GM21367 (cell line): ENCODE data around the gene GBF1.
"Not testable (repeated sequence)": the region's sequence is repeated elsewhere in the genome, so short reads cannot be mapped to it uniquely, and the experiment has no call there.

Source experiments
- ATAC-seq: cut with Tn5 transposase; IDR thresholded peaks from one replicate; pipeline ENCODE4 v1.9.1; 2021; ENCODE audit not compliant: unreplicated experiment

The GBF1 gene

GRCh38 chr10:102299873-102300272 is 54.5 kb downstream of the GBF1 start:
- no peak for ATAC-seq

GRCh38 chr10:102300278-102300843 is 55.0 kb downstream of the GBF1 start:
- ATAC-seq, result no peak

GRCh38 chr10:102300912-102301311 is 55.6 kb downstream of the GBF1 start:
- not testable (repeated sequence) for ATAC-seq

- not testable (repeated sequence) for ATAC-seq
These were observed 56.0 kb downstream of the GBF1 start for GRCh38 chr10:102301332-102301731.

- ATAC-seq, result no peak
These were observed 57.3 kb downstream of the GBF1 start for GRCh38 chr10:102302611-102303010.

GRCh38 chr10:102306006-102306405 is 60.7 kb downstream of the GBF1 start:
- no peak for ATAC-seq

- no peak for ATAC-seq
These were observed 61.4 kb downstream of the GBF1 start for GRCh38 chr10:102306710-102307109.

GRCh38 chr10:102308318-102308717 is 63.0 kb downstream of the GBF1 start:
- ATAC-seq, result not testable (repeated sequence)

- ATAC-seq, result no peak
These were observed 63.9 kb downstream of the GBF1 start for GRCh38 chr10:102309236-102309635.

- no peak for ATAC-seq
These were observed 64.6 kb downstream of the GBF1 start for GRCh38 chr10:102309916-102310315.

- no peak for ATAC-seq
These were observed 65.2 kb downstream of the GBF1 start for GRCh38 chr10:102310361-102311024.

- no peak for ATAC-seq
These were observed 65.7 kb downstream of the GBF1 start for GRCh38 chr10:102311025-102311420.

GRCh38 chr10:102312683-102313082 is 67.4 kb downstream of the GBF1 start:
- no peak for ATAC-seq

- ATAC-seq, result no peak
These were observed 68.0 kb downstream of the GBF1 start for GRCh38 chr10:102313221-102313896.

GRCh38 chr10:102314801-102315200 is 69.5 kb downstream of the GBF1 start:
- no peak for ATAC-seq

- ATAC-seq, result no peak
These were observed 71.1 kb downstream of the GBF1 start for GRCh38 chr10:102316421-102316820.

GRCh38 chr10:102322914-102323313 is 77.6 kb downstream of the GBF1 start:
- no peak for ATAC-seq

- ATAC-seq, result no peak
These were observed 78.7 kb downstream of the GBF1 start for GRCh38 chr10:102324061-102324460.

GRCh38 chr10:102326031-102326430 is 80.7 kb downstream of the GBF1 start:
- ATAC-seq, result no peak

GRCh38 chr10:102327002-102327401 is 81.7 kb downstream of the GBF1 start:
- no peak for ATAC-seq

- ATAC-seq, result no peak
These were observed 82.3 kb downstream of the GBF1 start for GRCh38 chr10:102327641-102328040.

GRCh38 chr10:102332772-102333171 is 87.4 kb downstream of the GBF1 start:
- ATAC-seq, result no peak
